ENCODE measurements around the gene FMOD.

Gene FMOD

GRCh38 chr1:203360547-203361185, 9.7 kb upstream of the FMOD start:
- FAIRE-seq = no peak

- FAIRE-seq = no peak
These were observed 8.2 kb upstream of the FMOD start for GRCh38 chr1:203359010-203359571.

GRCh38 chr1:203354246-203354645, 3.3 kb upstream of the FMOD start:
- FAIRE-seq = no peak

- FAIRE-seq = no peak
These were observed 2.6 kb upstream of the FMOD start for GRCh38 chr1:203353486-203353885.

GRCh38 chr1:203349773-203350524, 973 bp downstream of the FMOD start:
- FAIRE-seq = no peak

GRCh38 chr1:203349166-203349565, 1.8 kb downstream of the FMOD start:
- FAIRE-seq = no peak

- FAIRE-seq = no peak
These were observed 4.2 kb downstream of the FMOD start for GRCh38 chr1:203346769-203347102.

GRCh38 chr1:203346060-203346768, 4.7 kb downstream of the FMOD start:
- no peak for FAIRE-seq

- FAIRE-seq = no peak
These were observed 6.8 kb downstream of the FMOD start for GRCh38 chr1:203343956-203344754.

- FAIRE-seq = peak; percentile 39
These were observed 8.6 kb downstream of the FMOD start for GRCh38 chr1:203342192-203342940.

- FAIRE-seq = peak; percentile 94
These were observed 10.7 kb downstream of the FMOD start for GRCh38 chr1:203340112-203340790.

GRCh38 chr1:203338335-203339036, 12.4 kb downstream of the FMOD start:
- peak; percentile 38 for FAIRE-seq

GRCh38 chr1:203336097-203336496, 14.8 kb downstream of the FMOD start:
- no peak for FAIRE-seq

GRCh38 chr1:203335503-203335902, 15.4 kb downstream of the FMOD start:
- no peak for FAIRE-seq

GRCh38 chr1:203331224-203331623, 19.7 kb downstream of the FMOD start:
- FAIRE-seq = no peak

GRCh38 chr1:203328714-203329122, 22.2 kb downstream of the FMOD start:
- no peak for FAIRE-seq

- no peak for FAIRE-seq
These were observed 23.1 kb downstream of the FMOD start for GRCh38 chr1:203327684-203328457.

- FAIRE-seq = peak; percentile 92
These were observed 23.9 kb downstream of the FMOD start for GRCh38 chr1:203326830-203327683.

All from TTC549 (cell line).